ENCODE results near the gene ZNF211.

Gene ZNF211

GRCh38 chr19:57637379-57637778 is 4.4 kb downstream of the ZNF211 start:
- DNase-seq (ENCODE audit: low read depth): no peak
- no peak for TF ChIP-seq CTCF (IDR thresholded peaks at IDR 0.05; ENCODE audit: insufficient read depth, low read depth, low read length, missing control alignments)
- no peak overlapping the region for H3K4me3 ChIP-seq (ENCODE audit: low read depth, low read length)

GRCh38 chr19:57641715-57642234 is 8.8 kb downstream of the ZNF211 start:
- no peak overlapping the region for H3K4me3 ChIP-seq (ENCODE audit: low read depth, low read length)
- TF ChIP-seq CTCF (IDR thresholded peaks at IDR 0.05; ENCODE audit: insufficient read depth, low read depth, low read length, missing control alignments): no peak
- DNase-seq (ENCODE audit: low read depth): no peak

- DNase-seq (ENCODE audit: low read depth): no peak
- H3K4me3 ChIP-seq (ENCODE audit: low read depth, low read length): no peak overlapping the region
- TF ChIP-seq CTCF (IDR thresholded peaks at IDR 0.05; ENCODE audit: insufficient read depth, low read depth, low read length, missing control alignments): no peak
Observed at GRCh38 chr19:57642396-57643046, 9.6 kb downstream of the ZNF211 start.

- DNase-seq (ENCODE audit: low read depth): no peak
- TF ChIP-seq CTCF (IDR thresholded peaks at IDR 0.05; ENCODE audit: insufficient read depth, low read depth, low read length, missing control alignments): no peak
- no peak overlapping the region for H3K4me3 ChIP-seq (ENCODE audit: low read depth, low read length)
Observed at GRCh38 chr19:57643734-57644133, 10.8 kb downstream of the ZNF211 start.

GRCh38 chr19:57648331-57649003 is 15.5 kb downstream of the ZNF211 start:
- no peak overlapping the region for H3K4me3 ChIP-seq (ENCODE audit: low read depth, low read length)
- DNase-seq (ENCODE audit: low read depth): no peak
- no peak for TF ChIP-seq CTCF (IDR thresholded peaks at IDR 0.05; ENCODE audit: insufficient read depth, low read depth, low read length, missing control alignments)

- DNase-seq (ENCODE audit: low read depth): no peak
- TF ChIP-seq CTCF (IDR thresholded peaks at IDR 0.05; ENCODE audit: insufficient read depth, low read depth, low read length, missing control alignments): no peak
Observed at GRCh38 chr19:57651654-57651996, 18.7 kb downstream of the ZNF211 start.

More at GRCh38 chr19:57651654-57651996, 18.7 kb downstream of the ZNF211 start:
- H3K4me3 ChIP-seq (ENCODE audit: low read depth, low read length): no peak overlapping the region
